Stimulated activated CD8-positive, alpha-beta memory T cell treated with anti-CD3 and anti-CD28 coated beads, Interleukin-12 subunit alpha, Interleukin-12 subunit beta, amount 100 ng/mL, for 1 hour (primary cell): ENCODE measurements around the gene SKIC3.

Source experiments
- DNase-seq: peaks from one replicate; pipeline ENCODE4 v3.0.0-alpha.2; 2020; ENCODE audit warnings: low read depth

SKIC3 gene

GRCh38 chr5:95530416-95530815 is 24.4 kb downstream of the SKIC3 start:
- no peak for DNase-seq

GRCh38 chr5:95528565-95528964 is 26.2 kb downstream of the SKIC3 start:
- DNase-seq: no peak

- no peak for DNase-seq
Measured at GRCh38 chr5:95526871-95527270, 27.9 kb downstream of the SKIC3 start.

- no peak for DNase-seq
Measured at GRCh38 chr5:95524423-95524822, 30.4 kb downstream of the SKIC3 start.

GRCh38 chr5:95520206-95520605 is 34.6 kb downstream of the SKIC3 start:
- no peak for DNase-seq

- no peak for DNase-seq
Measured at GRCh38 chr5:95519681-95520080, 35.1 kb downstream of the SKIC3 start.

- DNase-seq: no peak
Measured at GRCh38 chr5:95519151-95519550, 35.6 kb downstream of the SKIC3 start.

- DNase-seq: no peak
Measured at GRCh38 chr5:95518417-95518816, 36.4 kb downstream of the SKIC3 start.

- DNase-seq: no peak
Measured at GRCh38 chr5:95511606-95512005, 43.2 kb downstream of the SKIC3 start.

GRCh38 chr5:95508550-95508949 is 46.2 kb downstream of the SKIC3 start:
- no peak for DNase-seq
